Neural progenitor cell (in vitro differentiated cells): ENCODE data around the gene SUSD6. TPM values are rescaled to one million over a fixed set of nuclear protein-coding genes. Genes with fewer than 3 reads are reported as not detected.

Experiments
- DNase-seq: peaks from one replicate; pipeline ENCODE4 v3.0.0-alpha.2; 2016; ENCODE audit warnings: low spot score
- H2AFZ ChIP-seq: fragments of 200-600 bp; sonication (generic); replicated peaks from 2 replicates; pipeline ENCODE4 v1.6.1; 2016; ENCODE audit warnings: antibody characterized with exemption
- H3F3A ChIP-seq: fragments of 200-600 bp; sonication (generic); 2 replicates; pipeline ENCODE4 v1.6.1; 2016; ENCODE audit warnings: antibody characterized with exemption, low read depth
- H3K27ac ChIP-seq: fragments of 200-600 bp; sonication (generic); 2 replicates; pipeline ENCODE4 v1.5.1; 2016; ENCODE audit warnings: mild to moderate bottlenecking
- H3K27me3 ChIP-seq: fragments of 200-600 bp; sonication (generic); 2 replicates; pipeline ENCODE4 v1.6.1; 2016; ENCODE audit warnings: mild to moderate bottlenecking, moderate library complexity
- H3K36me3 ChIP-seq: fragments of 200-600 bp; sonication (generic); 2 replicates; pipeline ENCODE4 v1.5.1; 2016
- H3K4me1 ChIP-seq: fragments of 200-600 bp; sonication (generic); 2 replicates; pipeline ENCODE4 v1.6.1; 2016; ENCODE audit warnings: mixed run types
- H3K4me2 ChIP-seq: fragments of 200-600 bp; sonication (generic); 2 replicates; pipeline ENCODE4 v1.6.1; 2016
- H3K4me3 ChIP-seq: fragments of 200-600 bp; sonication (generic); 2 replicates; pipeline ENCODE4 v1.5.1; 2016
- H3K79me2 ChIP-seq: fragments of 200-600 bp; sonication (generic); 2 replicates; pipeline ENCODE4 v1.6.1; 2016; ENCODE audit warnings: low read depth
- H3K9ac ChIP-seq: fragments of 200-600 bp; sonication (generic); 2 replicates; pipeline ENCODE4 v1.6.1; 2016
- H3K9me3 ChIP-seq: fragments of 200-600 bp; sonication (generic); 2 replicates; pipeline ENCODE4 v1.5.1; 2016; ENCODE audit warnings: low read depth
- H4K20me1 ChIP-seq: fragments of 200-600 bp; sonication (generic); 2 replicates; pipeline ENCODE4 v1.6.1; 2016; ENCODE audit warnings: low read depth
- H3K27ac Mint-ChIP-seq: 3 replicates; pipeline ENCODE4 v1.8.0; 2021; ENCODE audit warnings: mixed read lengths
- H3K27me3 Mint-ChIP-seq: 2 replicates; pipeline ENCODE4 v1.8.0; 2022; ENCODE audit warnings: low read depth, mild to moderate bottlenecking, inconsistent platforms, moderate library complexity, mixed read lengths; ENCODE audit not compliant: insufficient read depth
- H3K36me3 Mint-ChIP-seq: 3 replicates; pipeline ENCODE4 v1.8.0; 2021; ENCODE audit warnings: mixed read lengths
- H3K4me1 Mint-ChIP-seq: 3 replicates; pipeline ENCODE4 v1.8.0; 2021; ENCODE audit warnings: mixed read lengths
- H3K4me3 Mint-ChIP-seq: 3 replicates; pipeline ENCODE4 v1.8.0; 2021; ENCODE audit warnings: mild to moderate bottlenecking, moderate library complexity, mixed read lengths
- H3K9me3 Mint-ChIP-seq: 3 replicates; pipeline ENCODE4 v1.8.0; 2020; ENCODE audit warnings: mixed read lengths
- CTCF ChIP-seq: fragments of 200-600 bp; sonication (generic); IDR thresholded peaks from 2 replicates; pipeline ENCODE4 v1.5.1; 2017; ENCODE audit warnings: antibody characterized with exemption, mild to moderate bottlenecking
- EZH2 ChIP-seq: fragments of 200-600 bp; sonication (generic); IDR thresholded peaks from 2 replicates; pipeline ENCODE4 v1.6.1; 2017; ENCODE audit warnings: antibody characterized with exemption, mild to moderate bottlenecking, moderate library complexity
- EZH2phosphoT487 ChIP-seq: fragments of 200-600 bp; sonication (generic); IDR thresholded peaks from 2 replicates; pipeline ENCODE4 v1.6.1; 2017; ENCODE audit warnings: antibody characterized with exemption
- total RNA-seq: library from RNA; depleted of rRNA; stranded (reverse); fragments of >200 nt; gene quantifications from 2 replicates; pipeline ENCODE4 v1.2.3, GENCODE V29; 2015; ENCODE audit warnings: low replicate concordance

SUSD6 gene
- total RNA-seq, 1 donor from 2014 or later, result 6.3 TPM

GRCh38 chr14:69619012-69619411 lies 7.6 kb downstream of the SUSD6 start:
- TF ChIP-seq EZH2, result no peak
- no peak for TF ChIP-seq EZH2phosphoT487
- no peak for TF ChIP-seq CTCF
- DNase-seq, result no peak
- no peak overlapping the region for H3K4me3 Mint-ChIP-seq
- Histone ChIP-seq H3K9me3 (no peaks in the 10 kb centered on the region), H3F3A (no peaks in the 10 kb centered on the region), H2AFZ (no peak overlapping the region), H3K27me3 (no peaks in the 10 kb centered on the region), H3K9ac (no peak overlapping the region), H3K4me2 (no peak overlapping the region), H4K20me1 (peaks cover under 1% of the 10 kb centered on the region), H3K4me3 (no peak overlapping the region), H3K27ac (no peak overlapping the region), H3K36me3 (no peaks in the 10 kb centered on the region), H3K4me1 (peaks cover 29% of the 10 kb centered on the region), H3K79me2 (peaks cover 79% of the 10 kb centered on the region)
- no peaks in the 10 kb centered on the region for H3K9me3 Mint-ChIP-seq
- H3K27ac Mint-ChIP-seq, result no peak overlapping the region
- no peaks in the 10 kb centered on the region for H3K27me3 Mint-ChIP-seq
- peaks cover 6% of the 10 kb centered on the region for H3K36me3 Mint-ChIP-seq
- peaks cover 19% of the 10 kb centered on the region for H3K4me1 Mint-ChIP-seq

GRCh38 chr14:69620211-69620611 lies 8.8 kb downstream of the SUSD6 start:
- Histone ChIP-seq H4K20me1 (peaks cover 3% of the 10 kb centered on the region), H2AFZ (no peak overlapping the region), H3K9ac (no peak overlapping the region), H3K36me3 (no peaks in the 10 kb centered on the region), H3K4me2 (no peak overlapping the region), H3K79me2 (peaks cover 67% of the 10 kb centered on the region), H3K27ac (no peak overlapping the region), H3K4me1 (peaks cover 24% of the 10 kb centered on the region), H3K4me3 (no peak overlapping the region), H3F3A (no peaks in the 10 kb centered on the region), H3K9me3 (no peaks in the 10 kb centered on the region), H3K27me3 (no peaks in the 10 kb centered on the region)
- H3K27ac Mint-ChIP-seq, result no peak overlapping the region
- H3K4me1 Mint-ChIP-seq, result peaks cover 16% of the 10 kb centered on the region
- no peaks in the 10 kb centered on the region for H3K27me3 Mint-ChIP-seq
- H3K4me3 Mint-ChIP-seq, result no peak overlapping the region
- no peak for DNase-seq
- H3K9me3 Mint-ChIP-seq, result no peaks in the 10 kb centered on the region
- H3K36me3 Mint-ChIP-seq, result peaks cover 2% of the 10 kb centered on the region
- no peak for TF ChIP-seq CTCF
- no peak for TF ChIP-seq EZH2phosphoT487
- TF ChIP-seq EZH2, result no peak

GRCh38 chr14:69620981-69621380 lies 9.6 kb downstream of the SUSD6 start:
- Mint-ChIP-seq H3K9me3 (no peaks in the 10 kb centered on the region), H3K4me3 (no peak overlapping the region), H3K27ac (no peak overlapping the region), H3K4me1 (peaks cover 19% of the 10 kb centered on the region), H3K36me3 (peaks cover 2% of the 10 kb centered on the region), H3K27me3 (no peaks in the 10 kb centered on the region)
- H4K20me1 ChIP-seq, result peaks cover 3% of the 10 kb centered on the region
- no peak overlapping the region for H3K4me3 ChIP-seq
- H3K9ac ChIP-seq, result no peak overlapping the region
- H3K4me2 ChIP-seq, result no peak overlapping the region
- no peak for DNase-seq
- H3K79me2 ChIP-seq, result peaks cover 64% of the 10 kb centered on the region
- no peaks in the 10 kb centered on the region for H3K36me3 ChIP-seq
- no peak overlapping the region for H3K27ac ChIP-seq
- TF ChIP-seq EZH2phosphoT487, result no peak
- no peak for TF ChIP-seq CTCF
- no peak for TF ChIP-seq EZH2
- no peaks in the 10 kb centered on the region for H3K27me3 ChIP-seq
- H2AFZ ChIP-seq, result no peak overlapping the region
- no peaks in the 10 kb centered on the region for H3K9me3 ChIP-seq
- H3F3A ChIP-seq, result no peaks in the 10 kb centered on the region
- peaks cover 19% of the 10 kb centered on the region for H3K4me1 ChIP-seq
